Stromal cell of bone marrow (primary cell): ENCODE measurements around the gene MYNN.

ENCODE experiments used
- DNase-seq: peaks from one replicate; pipeline ENCODE4 v3.0.0-alpha.2; 2012; ENCODE audit warnings: low read depth

The MYNN gene

DNA sequence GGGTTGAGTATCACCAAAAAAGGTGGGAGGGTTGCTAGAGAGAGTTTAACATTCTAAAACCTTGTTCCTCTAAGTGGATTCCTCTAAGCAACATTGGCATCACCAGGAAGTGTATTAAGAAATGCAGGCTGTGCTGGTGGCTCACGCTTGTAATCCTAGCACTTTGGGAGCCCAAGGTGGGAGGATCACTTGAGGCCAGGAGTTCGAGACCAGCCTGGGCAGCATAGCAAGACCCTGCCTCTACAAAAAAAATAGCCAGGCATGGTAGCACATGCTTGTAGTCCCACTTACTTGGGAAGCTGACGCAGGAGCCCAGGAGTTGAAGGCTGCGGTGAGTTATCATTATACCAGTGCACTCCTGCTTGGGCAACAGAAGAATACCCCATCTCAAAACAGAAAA lies 4.6 kb downstream of the MYNN start:
- DNase-seq, result no peak

DNA sequence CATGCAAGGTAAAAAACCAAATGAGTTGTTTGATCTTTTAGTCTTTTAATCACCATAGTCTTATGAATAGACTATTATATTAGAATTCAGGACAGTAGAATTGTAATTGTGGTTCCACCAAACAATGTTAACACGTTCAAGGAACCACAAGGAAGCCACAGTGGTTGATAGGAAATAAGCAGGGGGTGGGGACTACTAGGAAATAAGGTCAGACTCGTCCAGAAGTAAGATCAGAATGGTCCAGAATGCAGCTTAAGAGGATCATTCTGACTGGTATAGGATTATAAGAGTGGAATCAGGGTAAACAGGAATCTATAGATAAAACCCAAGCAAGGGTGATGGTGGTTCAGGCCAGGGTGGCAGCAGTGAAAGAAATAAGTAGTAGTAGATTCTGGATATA lies 7.5 kb downstream of the MYNN start:
- DNase-seq, result no peak

- DNase-seq, result no peak
These were observed 8.1 kb downstream of the MYNN start for GRCh38 chr3:169781209-169781855.

GRCh38 chr3:169787120-169787519 lies 13.9 kb downstream of the MYNN start:
- no peak for DNase-seq

DNA sequence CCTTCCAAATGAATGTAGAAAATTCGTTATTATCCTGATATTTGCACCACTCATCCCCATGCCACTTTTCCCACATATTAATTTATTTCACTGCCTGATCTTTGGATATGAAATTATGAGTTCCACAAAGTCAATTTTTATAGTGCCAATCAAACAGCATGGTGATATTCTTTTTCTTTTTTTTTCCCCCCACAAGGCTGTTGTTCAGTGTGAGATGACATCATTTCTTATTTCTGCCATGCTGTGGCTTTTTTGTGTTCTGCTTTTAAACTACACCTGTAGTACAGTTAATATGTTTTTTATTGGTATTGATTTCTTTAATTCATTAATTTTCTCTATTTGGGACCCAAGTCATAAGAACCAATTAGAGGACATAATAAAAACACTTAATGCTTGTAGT lies 14.6 kb downstream of the MYNN start:
- DNase-seq, result no peak

DNA sequence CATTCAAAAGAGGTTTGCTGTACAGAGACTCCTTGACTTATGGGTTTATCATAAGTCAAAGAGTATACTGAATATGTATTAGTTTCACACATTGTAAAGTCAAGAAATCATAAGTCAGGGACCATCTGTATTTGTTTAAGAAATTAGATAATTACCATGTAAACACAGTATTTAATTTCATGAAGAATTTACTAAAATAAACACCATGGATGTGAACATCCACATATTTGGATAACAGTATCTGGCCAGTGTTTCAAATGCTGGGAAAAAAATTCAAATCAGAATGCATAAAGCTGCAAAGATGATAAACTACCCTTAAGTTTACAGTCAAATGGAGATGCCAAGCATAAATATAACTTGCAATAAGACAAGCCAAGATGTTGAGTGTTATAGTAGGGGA lies 17.0 kb downstream of the MYNN start:
- DNase-seq, result no peak

GRCh38 chr3:169790687-169791429 lies 17.7 kb downstream of the MYNN start:
- DNase-seq, result no peak

DNA sequence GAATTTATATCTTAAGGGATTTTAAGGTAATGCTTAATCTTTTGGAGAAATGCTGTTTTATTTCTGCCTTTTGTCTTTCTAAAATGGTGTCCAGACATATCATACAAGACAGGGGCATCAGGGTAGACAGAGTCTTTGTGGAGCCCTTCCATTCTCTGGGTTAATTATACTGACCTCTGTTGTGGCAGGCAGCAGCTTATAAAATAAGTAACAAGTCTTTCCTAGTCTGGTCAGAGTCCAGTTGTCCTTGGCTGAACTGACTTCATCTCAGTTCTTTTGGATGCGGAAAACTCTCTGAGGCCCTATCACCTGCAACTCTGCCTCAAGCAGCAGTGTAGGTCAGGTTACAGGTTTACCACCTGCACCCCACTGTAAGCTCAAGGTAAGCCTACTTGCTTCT lies 19.2 kb downstream of the MYNN start:
- DNase-seq, result no peak

DNA sequence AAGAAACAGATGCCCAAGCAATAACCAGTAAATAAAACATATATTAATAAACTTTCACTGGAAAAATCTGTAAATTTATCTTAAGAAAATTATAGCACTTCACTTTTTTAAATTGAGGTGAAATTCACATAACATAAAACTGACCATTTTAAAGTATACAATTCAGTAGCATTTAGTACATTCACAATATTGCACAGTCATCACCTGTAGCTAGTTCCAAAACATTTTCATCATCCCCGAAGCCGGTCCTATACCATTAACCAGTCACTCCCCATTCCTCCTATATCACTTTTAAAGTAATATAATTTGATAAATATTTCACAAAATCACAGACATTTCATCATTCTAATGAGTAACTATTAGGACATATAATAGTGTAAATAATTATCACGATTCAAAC lies 31.5 kb downstream of the MYNN start:
- no peak for DNase-seq

- DNase-seq, result no peak
These were observed 36.1 kb downstream of the MYNN start for GRCh38 chr3:169809230-169809795.

- peak; percentile 28 for DNase-seq
These were observed 38.6 kb downstream of the MYNN start for GRCh38 chr3:169811631-169812331.

DNA sequence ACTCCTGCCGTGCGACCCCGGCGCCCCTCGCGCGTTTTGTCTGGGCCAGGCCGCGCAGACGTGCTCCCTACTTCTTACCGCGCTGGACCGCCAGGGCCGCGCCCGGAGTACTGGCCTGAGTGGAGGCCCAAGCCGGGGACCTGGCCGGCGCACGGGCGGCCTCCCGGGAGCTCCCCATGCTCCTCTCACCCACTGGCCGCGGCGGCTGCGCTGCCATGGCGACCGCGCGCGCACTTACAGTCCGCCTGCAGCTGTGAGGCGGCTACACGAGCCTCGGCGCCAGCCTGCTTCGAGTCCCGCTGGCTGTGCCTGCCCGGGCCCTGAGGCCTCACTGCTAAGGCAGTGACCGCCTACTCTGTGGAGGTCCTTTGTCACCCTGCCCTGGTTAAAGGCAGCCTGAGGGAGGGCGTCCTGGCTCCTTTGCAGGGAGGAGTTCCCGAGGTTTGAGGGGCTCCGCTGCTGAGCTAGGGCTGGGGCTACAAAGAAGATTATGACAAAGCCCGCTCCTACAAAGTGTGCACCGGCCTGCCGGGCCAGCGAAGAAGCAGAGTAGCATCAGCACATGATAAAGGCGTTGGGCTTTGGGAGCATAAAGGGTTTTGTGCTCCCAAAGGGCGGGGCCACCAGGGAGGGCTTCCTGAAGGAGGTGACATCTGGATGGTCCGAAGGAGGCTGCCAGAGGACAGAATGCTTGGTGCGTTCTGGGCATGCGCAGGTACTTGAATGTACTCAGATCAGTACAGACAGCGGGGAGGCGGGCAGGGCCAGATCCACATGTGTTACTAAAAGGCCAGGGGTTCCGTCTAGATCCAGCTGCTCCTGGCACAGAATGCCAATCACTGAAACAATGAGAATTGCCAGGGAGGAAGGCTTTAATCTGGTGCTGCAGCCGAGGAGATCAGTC lies 39.4 kb downstream of the MYNN start, which contains the start of the genes LRRC34 and LRRIQ4:
Gene LRRC34, minus strand, starts transcription at position 573 of the 904 bp plus-strand sequence. Its CDS starts 356 bp downstream, at position 217.
Gene LRRIQ4, plus strand, starts transcription at position 539 of the 904 bp plus-strand sequence. CDS start 9,052 bp downstream, outside the sequence.
- DNase-seq, result peak; percentile 34

GRCh38 chr3:169813278-169813677 lies 40.1 kb downstream of the MYNN start:
- DNase-seq, result no peak

DNA sequence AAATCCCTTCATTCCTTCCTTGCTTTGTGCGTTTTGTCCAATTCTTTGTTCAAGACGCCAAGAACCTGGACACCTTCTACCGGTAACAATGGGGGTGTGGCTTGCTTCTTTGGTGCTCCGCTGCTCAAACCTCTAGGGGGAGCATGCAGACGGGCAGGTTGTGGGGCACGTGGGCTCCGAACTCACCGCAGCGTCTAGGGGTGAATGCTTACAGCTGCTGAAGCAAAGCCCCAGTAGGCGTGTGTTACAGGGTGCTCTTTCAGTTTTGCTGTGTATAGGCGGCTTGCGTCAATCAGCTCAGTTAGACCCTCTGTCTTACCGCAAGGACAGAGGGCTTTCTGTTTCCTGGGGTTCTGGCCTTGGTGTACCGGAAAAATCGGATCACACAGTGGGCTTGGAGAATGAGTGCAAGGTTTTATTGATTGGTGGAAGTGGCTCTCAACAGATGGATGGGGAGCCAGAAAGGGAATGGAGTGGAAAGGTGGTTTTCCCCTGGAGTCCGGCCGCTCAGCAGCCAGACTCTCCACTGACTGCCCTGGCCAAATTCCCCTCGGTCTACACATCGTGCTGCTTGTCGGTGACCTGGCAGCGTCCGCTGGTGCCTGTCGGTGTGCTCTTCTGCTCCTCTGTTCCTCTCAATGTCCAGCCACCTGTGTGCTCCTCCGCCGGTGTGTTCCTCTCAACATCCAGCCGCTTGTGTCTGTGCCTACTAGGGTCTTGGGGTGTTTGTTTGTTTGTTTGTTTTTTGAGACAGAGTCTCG lies 40.7 kb downstream of the MYNN start:
- DNase-seq, result no peak

GRCh38 chr3:169815590-169816150 lies 42.5 kb downstream of the MYNN start:
- DNase-seq, result no peak

DNA sequence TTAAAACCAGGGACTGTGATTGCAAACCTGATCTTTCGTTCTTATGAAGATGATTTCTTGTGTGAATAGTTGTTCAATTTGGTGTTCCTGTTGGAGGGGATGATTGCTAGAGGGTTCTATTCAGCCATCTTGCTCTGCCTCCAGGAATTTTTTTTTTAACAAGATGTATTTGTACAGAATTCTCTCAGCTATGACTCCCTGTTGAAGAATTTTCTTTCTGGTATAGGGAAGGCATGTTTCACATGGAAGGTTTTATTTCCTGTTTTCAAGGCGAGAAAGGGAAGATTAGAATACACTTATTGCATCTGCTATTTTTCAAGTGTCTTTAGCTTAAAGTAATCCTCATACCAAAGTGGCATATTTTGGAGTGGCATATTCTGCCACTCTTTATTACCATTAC lies 45.1 kb downstream of the MYNN start:
- no peak for DNase-seq

GRCh38 chr3:169822091-169822490 lies 48.9 kb downstream of the MYNN start:
- no peak for DNase-seq

DNA sequence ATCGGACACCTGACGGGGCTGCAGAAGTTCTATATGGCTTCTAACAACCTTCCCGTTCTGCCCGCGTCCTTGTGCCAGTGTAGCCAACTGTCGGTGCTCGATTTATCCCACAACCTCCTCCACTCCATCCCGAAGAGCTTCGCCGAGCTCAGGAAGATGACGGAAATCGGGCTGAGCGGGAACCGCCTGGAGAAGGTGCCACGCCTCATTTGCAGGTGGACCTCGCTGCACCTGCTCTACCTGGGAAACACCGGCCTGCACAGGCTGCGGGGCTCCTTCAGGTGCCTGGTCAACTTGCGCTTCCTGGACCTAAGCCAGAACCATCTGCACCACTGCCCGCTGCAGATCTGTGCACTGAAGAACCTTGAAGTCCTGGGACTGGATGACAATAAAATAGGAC lies 49.3 kb downstream of the MYNN start:
- no peak for DNase-seq

- no peak for DNase-seq
These were observed 49.8 kb downstream of the MYNN start for GRCh38 chr3:169822983-169823382.

DNA sequence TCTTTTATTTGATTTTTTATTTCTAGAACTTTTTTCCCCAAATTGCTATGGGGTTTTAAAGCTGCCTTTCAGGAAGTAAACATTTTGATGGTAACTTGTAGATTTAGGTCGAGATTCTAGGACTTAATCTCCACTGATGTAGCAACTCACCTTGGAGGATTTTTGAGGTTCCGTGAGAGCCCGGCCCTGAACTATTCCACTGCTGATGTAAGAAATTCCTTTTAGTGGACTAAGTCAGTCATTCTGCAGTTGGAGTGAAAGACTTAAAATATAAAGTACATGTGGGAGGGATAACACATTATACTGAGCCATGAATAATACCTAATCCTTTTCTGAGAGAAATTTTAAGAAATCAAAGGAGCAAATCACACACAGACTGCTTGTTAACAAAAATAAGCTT lies 52.1 kb downstream of the MYNN start:
- DNase-seq, result no peak
